Measurements from ENCODE around the gene PEX6.

GRCh38 chr6:42968783-42969182 lies 10.2 kb downstream of the PEX6 start:
- no peak for TF ChIP-seq POLR2A (IDR thresholded peaks at IDR 0.05; ENCODE audit: extremely low read depth, insufficient read length)
- TF ChIP-seq CTCF (IDR thresholded peaks at IDR 0.05; ENCODE audit: low read depth, low read length), result no peak

Data from NB4 (cell line).